PC-9 (cell line): Measurements from ENCODE around the gene MAGEL2. TPM values are rescaled to one million over a fixed set of nuclear protein-coding genes. Genes with fewer than 3 reads are reported as not detected.

Experiments used
- BruUV-seq: library from RNA; stranded (reverse); fragments of 400-500 nt; replicated peaks from 2 replicates; lab custom pipeline; 2021; lab: Mats Ljungman, UMichigan
- CTCF ChIA-PET: fragments of 300-600 bp; sonication (Branson Sonifier 250); formaldehyde crosslinking; loops from one replicate; lab custom pipeline; 2022; ENCODE audit warnings: antibody characterized with exemption; lab: Charles Lee
- POLR2A ChIA-PET: fragments of 300-600 bp; sonication (Branson Sonifier 250); formaldehyde crosslinking; loops from one replicate; lab custom pipeline; 2022; ENCODE audit warnings: antibody characterized with exemption; ENCODE audit not compliant: unreplicated experiment; lab: Charles Lee
- DNase-seq, 2 experiments: peaks; one replicate each; pipeline versions ENCODE4 v3.0.0 to v3.0.0-alpha.2; 2015 to 2022; ENCODE audit warnings: mixed read lengths in 1 of 2
- H2AFZ ChIP-seq: fragments of 200-600 bp; sonication (generic); 2 replicates; pipeline ENCODE4 v1.8.1; 2017; ENCODE audit warnings: antibody characterized with exemption
- H3F3A ChIP-seq: fragments of 200-600 bp; sonication (generic); 2 replicates; pipeline ENCODE4 v1.8.1; 2017; ENCODE audit warnings: antibody characterized with exemption, mild to moderate bottlenecking, low read depth; ENCODE audit not compliant: insufficient read depth
- H3K27ac ChIP-seq: fragments of 200-600 bp; sonication (generic); 2 replicates; pipeline ENCODE4 v1.6.1; 2016; ENCODE audit warnings: mixed run types
- H3K27me3 ChIP-seq: fragments of 200-600 bp; sonication (generic); 2 replicates; pipeline ENCODE4 v1.6.1; 2016; ENCODE audit warnings: low read depth, mixed run types; ENCODE audit not compliant: insufficient read depth
- H3K36me3 ChIP-seq: fragments of 200-600 bp; sonication (generic); 2 replicates; pipeline ENCODE4 v1.6.1; 2016; ENCODE audit warnings: low read depth, mixed run types
- H3K4me1 ChIP-seq: fragments of 200-600 bp; sonication (generic); replicated peaks from 2 replicates; pipeline ENCODE4 v1.6.1; 2016; ENCODE audit warnings: mixed run types; ENCODE audit not compliant: insufficient read depth
- H3K4me2 ChIP-seq: fragments of 200-600 bp; sonication (generic); 2 replicates; pipeline ENCODE4 v1.6.1; 2017; ENCODE audit warnings: mixed run types
- H3K4me3 ChIP-seq: fragments of 200-600 bp; sonication (generic); 2 replicates; pipeline ENCODE4 v1.6.1; 2016; ENCODE audit warnings: mixed run types
- H3K79me2 ChIP-seq: fragments of 200-600 bp; sonication (generic); 2 replicates; pipeline ENCODE4 v1.6.1; 2017; ENCODE audit warnings: low read depth, mixed run types
- H3K9me2 ChIP-seq: fragments of 200-600 bp; sonication (generic); 2 replicates; pipeline ENCODE4 v1.8.1; 2017; ENCODE audit warnings: mild to moderate bottlenecking; ENCODE audit not compliant: insufficient read depth
- H3K9me3 ChIP-seq: fragments of 200-600 bp; sonication (generic); 2 replicates; pipeline ENCODE4 v1.8.1; 2016; ENCODE audit warnings: low read depth; ENCODE audit not compliant: insufficient read depth
- H4K20me1 ChIP-seq: fragments of 200-600 bp; sonication (generic); 2 replicates; pipeline ENCODE4 v1.8.1; 2017; ENCODE audit not compliant: insufficient read depth
- EZH2 ChIP-seq: fragments of 200-600 bp; sonication (generic); IDR thresholded peaks from 2 replicates; pipeline ENCODE4 v1.8.0; 2017; ENCODE audit warnings: antibody characterized with exemption, low read depth
- intact Hi-C: fragments of 100-400 bp; cut with micrococcal nuclease; formaldehyde crosslinking; loops from one replicate; pipeline ENCODE4 v1.10.0; 2022; ENCODE audit not compliant: unreplicated experiment
- total RNA-seq: library from RNA; stranded (reverse); gene quantifications from 2 replicates; pipeline ENCODE4 v1.2.3, GENCODE V29; 2021
- TF ChIP-seq, protein P1 (sequence below): fragments of 200-600 bp; sonication (generic); conservative IDR thresholded peaks from 2 replicates; pipeline ENCODE4 v1.6.1; 2017; ENCODE audit warnings: mixed run types, antibody characterized with exemption, mild to moderate bottlenecking, moderate library complexity

Gene MAGEL2
- total RNA-seq, 1 experiment from 2014 or later, result not detected

DNA sequence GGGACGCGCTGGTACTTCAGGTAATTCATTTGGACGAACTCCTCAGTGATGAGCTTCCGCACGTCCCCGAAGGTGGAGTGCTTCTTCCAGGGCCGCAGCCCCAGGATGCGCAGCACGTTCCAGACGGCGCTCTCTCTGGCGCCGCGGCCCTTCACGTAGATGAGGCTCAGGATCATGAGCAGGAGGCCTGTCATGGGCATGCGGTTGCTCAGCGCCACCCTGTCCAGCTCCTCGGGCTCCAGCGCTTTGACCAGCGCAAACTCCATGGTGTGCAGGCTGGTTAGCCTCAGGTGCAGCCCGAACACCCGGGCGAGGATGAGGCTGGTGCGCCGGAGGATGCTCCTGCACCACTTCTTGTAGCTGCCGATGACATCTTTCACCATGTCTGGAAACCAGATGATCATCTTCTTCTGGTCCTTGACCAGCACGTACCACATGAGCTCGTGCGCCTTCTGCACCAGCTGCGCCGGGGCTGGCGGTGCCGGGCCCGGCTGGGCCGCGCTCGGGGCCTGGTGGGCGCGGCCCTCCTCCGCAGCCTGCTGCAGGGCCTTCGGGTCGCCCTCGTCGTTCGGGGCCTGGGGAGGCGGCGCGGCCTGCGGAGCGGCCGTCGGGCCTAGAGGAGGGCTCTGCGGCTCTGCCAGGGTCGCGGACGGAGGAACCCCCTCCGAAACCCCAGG lies 38.9 kb upstream of the MAGEL2 start:
- Histone ChIP-seq H3K4me1 (no peaks in the 10 kb centered on the region), H3K9me2 (no peaks in the 10 kb centered on the region), H3K4me2 (no peak overlapping the region), H3F3A (no peaks in the 10 kb centered on the region), H3K4me3 (no peak overlapping the region), H3K9me3 (no peaks in the 10 kb centered on the region), H4K20me1 (no peaks in the 10 kb centered on the region), H2AFZ (no peak overlapping the region), H3K36me3 (no peaks in the 10 kb centered on the region), H3K27ac (no peak overlapping the region), H3K79me2 (no peaks in the 10 kb centered on the region), H3K27me3 (peaks cover 8% of the 10 kb centered on the region)
- POLR2A ChIA-PET, result no interaction called here
- intact Hi-C loops, result no loop called here
- TF ChIP-seq, protein P1, sequence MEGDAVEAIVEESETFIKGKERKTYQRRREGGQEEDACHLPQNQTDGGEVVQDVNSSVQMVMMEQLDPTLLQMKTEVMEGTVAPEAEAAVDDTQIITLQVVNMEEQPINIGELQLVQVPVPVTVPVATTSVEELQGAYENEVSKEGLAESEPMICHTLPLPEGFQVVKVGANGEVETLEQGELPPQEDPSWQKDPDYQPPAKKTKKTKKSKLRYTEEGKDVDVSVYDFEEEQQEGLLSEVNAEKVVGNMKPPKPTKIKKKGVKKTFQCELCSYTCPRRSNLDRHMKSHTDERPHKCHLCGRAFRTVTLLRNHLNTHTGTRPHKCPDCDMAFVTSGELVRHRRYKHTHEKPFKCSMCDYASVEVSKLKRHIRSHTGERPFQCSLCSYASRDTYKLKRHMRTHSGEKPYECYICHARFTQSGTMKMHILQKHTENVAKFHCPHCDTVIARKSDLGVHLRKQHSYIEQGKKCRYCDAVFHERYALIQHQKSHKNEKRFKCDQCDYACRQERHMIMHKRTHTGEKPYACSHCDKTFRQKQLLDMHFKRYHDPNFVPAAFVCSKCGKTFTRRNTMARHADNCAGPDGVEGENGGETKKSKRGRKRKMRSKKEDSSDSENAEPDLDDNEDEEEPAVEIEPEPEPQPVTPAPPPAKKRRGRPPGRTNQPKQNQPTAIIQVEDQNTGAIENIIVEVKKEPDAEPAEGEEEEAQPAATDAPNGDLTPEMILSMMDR, result no peak
- TF ChIP-seq EZH2, result no peak
- no TSS peak for BruUV-seq
- CTCF ChIA-PET, result no interaction called here
- DNase-seq, result no peak

DNA sequence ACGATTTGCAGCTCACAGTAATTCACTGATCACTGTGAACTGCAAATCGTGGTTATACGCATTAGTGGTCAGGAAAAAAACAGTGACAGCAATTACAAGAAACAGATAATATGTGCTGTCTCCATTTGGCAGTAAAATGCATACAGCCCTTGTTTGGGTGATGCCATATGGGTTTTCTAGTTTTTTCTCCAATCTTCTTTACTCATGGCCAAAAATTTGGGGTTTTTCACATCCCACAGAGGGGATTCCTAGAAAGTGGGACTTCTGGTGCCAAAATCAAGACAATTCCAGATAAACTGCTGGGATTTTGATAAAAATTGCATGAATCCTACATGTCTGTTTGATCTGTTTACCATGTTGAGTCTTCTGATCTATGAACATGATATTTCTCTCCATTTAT lies 23.8 kb upstream of the MAGEL2 start:
- no peak for TF ChIP-seq EZH2
- Histone ChIP-seq H3K79me2 (no peaks in the 10 kb centered on the region), H3K36me3 (no peaks in the 10 kb centered on the region), H3K9me3 (no peaks in the 10 kb centered on the region), H2AFZ (no peak overlapping the region), H3K27ac (no peak overlapping the region), H4K20me1 (no peaks in the 10 kb centered on the region), H3K4me2 (no peak overlapping the region), H3K4me3 (no peak overlapping the region), H3K27me3 (peaks cover 13% of the 10 kb centered on the region; the same call in 1 of the 2 replicates), H3K4me1 (no peaks in the 10 kb centered on the region), H3K9me2 (no peaks in the 10 kb centered on the region), H3F3A (no peaks in the 10 kb centered on the region)
- intact Hi-C loops, result no loop called here
- POLR2A ChIA-PET, result no interaction called here
- DNase-seq, result no peak
- BruUV-seq, result no TSS peak
- CTCF ChIA-PET, result no interaction called here

DNA sequence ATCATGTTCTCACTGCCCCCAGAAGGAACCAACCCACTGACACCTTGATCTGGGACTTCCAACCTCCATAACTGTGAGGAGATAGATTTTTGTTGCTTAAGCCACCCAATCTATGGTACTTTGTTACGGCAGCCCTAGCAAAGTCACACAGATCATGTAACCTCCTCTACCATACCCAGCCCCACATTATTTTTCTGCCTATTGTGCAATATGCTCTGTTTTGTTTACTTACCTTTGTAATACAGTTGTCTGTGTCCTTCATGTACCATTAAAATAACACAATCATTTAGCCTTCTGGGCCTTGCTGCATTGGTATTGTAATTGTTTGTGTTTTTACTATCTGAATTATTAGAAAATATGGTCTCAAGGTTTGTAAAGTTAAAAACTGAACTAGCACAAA lies 23.3 kb upstream of the MAGEL2 start:
- intact Hi-C loops, result no loop called here
- no peaks in the 10 kb centered on the region for H3F3A ChIP-seq
- ChIA-PET POLR2A (no interaction called here), CTCF (no interaction called here)
- no peak for DNase-seq
- no peaks in the 10 kb centered on the region for H3K9me3 ChIP-seq
- H3K4me2 ChIP-seq, result no peak overlapping the region
- no peaks in the 10 kb centered on the region for H4K20me1 ChIP-seq
- peaks cover 13% of the 10 kb centered on the region; the same call in 1 of the 2 replicates for H3K27me3 ChIP-seq
- no peak overlapping the region for H2AFZ ChIP-seq
- H3K4me1 ChIP-seq, result no peaks in the 10 kb centered on the region
- no peak overlapping the region for H3K4me3 ChIP-seq
- H3K27ac ChIP-seq, result no peak overlapping the region
- no peaks in the 10 kb centered on the region for H3K9me2 ChIP-seq
- no peaks in the 10 kb centered on the region for H3K36me3 ChIP-seq
- no peak for TF ChIP-seq EZH2
- TF ChIP-seq, protein P1, result no peak
- H3K79me2 ChIP-seq, result no peaks in the 10 kb centered on the region
- BruUV-seq, result no TSS peak

DNA sequence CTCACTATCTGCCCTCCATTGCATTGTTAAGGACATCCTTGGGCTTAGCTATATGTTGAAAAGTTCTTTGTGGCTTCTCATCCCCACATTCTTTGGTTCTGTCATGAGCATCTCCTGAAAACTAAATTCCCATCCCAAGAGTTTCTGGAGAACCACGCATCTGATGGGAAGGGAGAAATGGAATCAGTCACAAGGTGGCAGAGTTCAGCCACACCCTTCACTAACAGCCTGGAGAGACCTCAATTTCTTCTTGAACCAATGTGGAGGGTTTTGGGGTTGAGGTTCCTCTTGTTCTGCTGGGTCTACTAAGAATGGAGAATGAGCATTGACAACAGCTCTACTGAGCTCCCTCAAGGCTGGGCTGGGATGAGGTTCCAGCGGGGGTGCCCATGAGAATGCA lies 15.6 kb upstream of the MAGEL2 start:
- Histone ChIP-seq H3K9me2 (no peaks in the 10 kb centered on the region), H3K9me3 (no peaks in the 10 kb centered on the region), H3K27me3 (peaks cover 45% of the 10 kb centered on the region), H3K36me3 (no peaks in the 10 kb centered on the region), H3K27ac (no peak overlapping the region), H3K4me3 (no peak overlapping the region), H3K4me2 (no peak overlapping the region), H3K79me2 (no peaks in the 10 kb centered on the region), H3K4me1 (no peaks in the 10 kb centered on the region), H2AFZ (no peak overlapping the region), H3F3A (no peaks in the 10 kb centered on the region), H4K20me1 (no peaks in the 10 kb centered on the region)
- no peak for DNase-seq
- TF ChIP-seq, protein P1, result no peak
- no peak for TF ChIP-seq EZH2
- CTCF ChIA-PET, result no interaction called here
- no TSS peak for BruUV-seq
- POLR2A ChIA-PET, result no interaction called here
- intact Hi-C loops, result no loop called here
